ENCODE data around the gene KRTAP4-6. TPM values are rescaled to one million over a fixed set of nuclear protein-coding genes. Genes with fewer than 3 reads are reported as not detected.
"Not testable (repeated sequence)": the region's sequence is repeated elsewhere in the genome, so short reads cannot be mapped to it uniquely, and the experiment has no call there.

Gene KRTAP4-6
- polyA plus RNA-seq, 4 donors, result not detected

DNA sequence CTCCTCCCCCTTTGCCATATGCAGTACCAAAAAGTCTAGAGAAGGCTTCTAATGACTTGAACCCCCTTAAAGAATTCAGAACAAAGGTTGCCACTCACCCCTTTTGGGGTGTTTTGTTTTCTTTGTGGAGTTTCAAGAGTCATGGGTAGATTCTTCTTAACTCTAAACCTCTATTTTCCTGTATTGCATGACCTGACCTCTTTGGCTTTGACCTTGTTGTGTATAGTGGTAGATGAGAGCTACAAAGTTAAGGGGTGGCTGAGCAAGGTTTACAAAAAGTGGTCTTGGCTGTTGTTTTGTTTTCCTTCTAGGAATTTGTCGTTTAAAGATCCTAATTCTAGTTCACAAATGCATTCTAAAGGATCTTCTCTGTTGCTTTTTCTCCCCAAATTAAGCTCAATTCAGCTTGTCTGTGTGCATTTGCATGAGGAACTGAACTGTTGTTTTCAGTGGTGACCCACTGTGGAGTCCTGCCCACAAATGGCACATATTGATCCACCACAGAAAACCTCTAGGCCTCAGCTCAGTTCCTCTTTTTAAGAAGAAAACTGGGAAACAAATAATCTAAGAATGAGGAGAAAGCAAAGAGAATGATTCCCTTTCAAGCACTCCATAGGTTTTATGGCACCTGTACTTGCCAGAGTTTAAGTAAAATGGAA is 31.5 kb downstream of the KRTAP4-6 start:
- not testable (repeated sequence) for H3K4me1 ChIP-seq (ENCODE audit: control insufficient read depth in 3 of 3, insufficient read depth in 2 of 3, low read depth in 1 of 3, low read length in 2 of 3); H3K27me3 ChIP-seq (ENCODE audit: control insufficient read depth in 3 of 3, insufficient read depth in 3 of 3, low read length in 3 of 3); H3K27ac ChIP-seq (ENCODE audit: low read depth in 1 of 3, low read length in 2 of 3); H3K9me3 ChIP-seq (ENCODE audit: control insufficient read depth in 2 of 2, insufficient read depth in 1 of 2, low read depth in 1 of 2, low read length in 1 of 2); DNase-seq; H3K36me3 ChIP-seq (ENCODE audit: control insufficient read depth in 3 of 3, insufficient read depth in 2 of 3, low read depth in 1 of 3, low read length in 3 of 3); H3K4me3 ChIP-seq (ENCODE audit: low read depth in 1 of 3, low read length in 3 of 3); FAIRE-seq
- 0 to 29% (median 27%) methylated on average over 1 of the region's 1 CpG for WGBS, 3 donors

DNA sequence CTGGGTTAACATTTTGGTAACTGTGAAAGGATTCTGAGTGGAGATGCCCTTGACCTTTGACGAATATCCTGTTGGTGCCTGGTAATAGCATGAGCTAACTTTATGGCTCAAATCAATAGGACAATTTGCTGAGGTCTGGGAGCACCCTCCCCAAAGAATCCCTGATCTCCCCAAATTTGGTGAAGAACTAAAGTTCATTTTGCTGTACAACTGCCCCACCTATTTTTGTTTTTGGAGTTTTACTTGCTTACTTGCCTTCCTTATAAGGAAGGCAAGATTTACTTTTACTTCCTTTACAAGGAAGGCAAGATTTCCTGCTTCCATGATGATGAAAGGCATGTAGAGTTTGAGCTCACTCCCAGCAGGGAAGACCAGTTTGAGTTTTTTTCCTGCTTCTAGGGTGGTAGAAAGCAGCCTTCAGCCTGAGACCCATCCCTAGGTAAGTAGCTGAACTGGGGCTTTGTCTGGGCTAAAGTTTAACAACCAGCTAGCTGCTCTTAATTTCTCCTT is 32.3 kb downstream of the KRTAP4-6 start:
- Histone ChIP-seq H3K9me3 (ENCODE audit: control insufficient read depth in 2 of 2, insufficient read depth in 1 of 2, low read depth in 1 of 2, low read length in 1 of 2) (no peaks in the 10 kb centered on the region), H3K36me3 (ENCODE audit: control insufficient read depth in 3 of 3, insufficient read depth in 2 of 3, low read depth in 1 of 3, low read length in 3 of 3) (no peaks in the 10 kb centered on the region), H3K27me3 (ENCODE audit: control insufficient read depth in 3 of 3, insufficient read depth in 3 of 3, low read length in 3 of 3) (peaks cover 0 to 1% (median 0%) of the 10 kb centered on the region in 3 donors), H3K4me1 (ENCODE audit: control insufficient read depth in 3 of 3, insufficient read depth in 2 of 3, low read depth in 1 of 3, low read length in 2 of 3) (no peaks in the 10 kb centered on the region), H3K27ac (ENCODE audit: low read depth in 1 of 3, low read length in 2 of 3) (no peak overlapping the region), H3K4me3 (ENCODE audit: low read depth in 1 of 3, low read length in 3 of 3) (no peak overlapping the region)
- 29 to 69% (median 59%) methylated on average over 1 of the region's 1 CpG for WGBS, 3 donors
- no peak for FAIRE-seq
- DNase-seq, result no peak

DNA sequence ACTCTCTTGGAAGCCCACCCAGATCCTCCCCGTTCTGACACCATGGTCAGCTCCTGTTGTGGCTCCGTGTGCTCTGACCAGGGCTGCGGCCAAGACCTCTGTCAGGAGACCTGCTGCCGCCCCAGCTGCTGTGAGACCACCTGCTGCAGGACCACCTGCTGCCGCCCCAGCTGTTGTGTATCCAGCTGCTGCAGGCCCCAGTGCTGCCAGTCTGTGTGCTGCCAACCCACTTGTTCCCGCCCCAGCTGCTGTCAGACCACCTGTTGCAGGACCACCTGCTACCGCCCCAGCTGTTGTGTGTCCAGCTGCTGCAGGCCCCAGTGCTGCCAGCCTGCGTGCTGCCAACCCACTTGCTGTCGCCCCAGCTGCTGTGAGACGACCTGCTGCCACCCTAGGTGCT is 35.0 kb downstream of the KRTAP4-6 start, which contains the start of gene KRTAP4-9:
KRTAP4-9 (plus strand) TSS at position 43 of the 400 bp plus-strand sequence; CDS start at position 43, 0 bp downstream.
- not testable (repeated sequence) for H3K4me1 ChIP-seq (ENCODE audit: control insufficient read depth in 3 of 3, insufficient read depth in 2 of 3, low read depth in 1 of 3, low read length in 2 of 3); H3K36me3 ChIP-seq (ENCODE audit: control insufficient read depth in 3 of 3, insufficient read depth in 2 of 3, low read depth in 1 of 3, low read length in 3 of 3); DNase-seq; H3K4me3 ChIP-seq (ENCODE audit: low read depth in 1 of 3, low read length in 3 of 3); H3K27me3 ChIP-seq (ENCODE audit: control insufficient read depth in 3 of 3, insufficient read depth in 3 of 3, low read length in 3 of 3); H3K27ac ChIP-seq (ENCODE audit: low read depth in 1 of 3, low read length in 2 of 3); H3K9me3 ChIP-seq (ENCODE audit: control insufficient read depth in 2 of 2, insufficient read depth in 1 of 2, low read depth in 1 of 2, low read length in 1 of 2); FAIRE-seq
- 68 to 75% (median 73%) methylated on average over 4 to 10 of the region's 10 CpGs for WGBS, 3 donors

DNA sequence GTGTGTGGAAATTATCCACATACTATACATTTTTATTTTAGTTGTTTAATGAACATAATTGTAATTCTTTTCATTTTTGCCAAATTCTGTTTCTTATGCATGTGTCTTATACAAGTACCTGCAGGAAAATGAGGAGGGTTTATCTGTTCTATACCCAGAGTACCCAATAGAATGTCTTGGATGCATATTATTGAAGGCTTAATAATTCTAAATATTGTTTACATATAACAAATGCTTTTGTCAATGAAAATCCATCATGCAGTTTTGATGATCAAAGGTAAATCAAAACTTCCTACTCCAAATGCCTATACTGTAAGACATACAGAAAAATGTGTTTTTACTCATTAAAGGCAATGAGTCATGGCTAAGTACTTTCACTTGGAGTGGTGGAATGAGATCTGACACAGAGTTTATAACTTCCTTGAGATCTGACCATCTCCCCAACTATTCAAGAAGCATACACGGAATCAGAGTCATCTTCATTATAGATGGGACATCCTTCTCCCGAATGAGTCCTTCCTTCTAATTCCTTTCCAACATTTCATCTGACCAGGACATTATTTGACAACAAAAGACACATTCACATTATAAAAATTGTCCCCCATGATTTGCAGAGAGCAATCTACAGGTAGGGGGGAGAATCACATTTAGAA is 35.8 kb downstream of the KRTAP4-6 start:
- WGBS, 3 donors, result 58 to 73% (median 68%) methylated on average over 2 of the region's 2 CpGs
- H3K9me3 ChIP-seq (ENCODE audit: control insufficient read depth in 2 of 2, insufficient read depth in 1 of 2, low read depth in 1 of 2, low read length in 1 of 2); FAIRE-seq: not testable (repeated sequence)

DNA sequence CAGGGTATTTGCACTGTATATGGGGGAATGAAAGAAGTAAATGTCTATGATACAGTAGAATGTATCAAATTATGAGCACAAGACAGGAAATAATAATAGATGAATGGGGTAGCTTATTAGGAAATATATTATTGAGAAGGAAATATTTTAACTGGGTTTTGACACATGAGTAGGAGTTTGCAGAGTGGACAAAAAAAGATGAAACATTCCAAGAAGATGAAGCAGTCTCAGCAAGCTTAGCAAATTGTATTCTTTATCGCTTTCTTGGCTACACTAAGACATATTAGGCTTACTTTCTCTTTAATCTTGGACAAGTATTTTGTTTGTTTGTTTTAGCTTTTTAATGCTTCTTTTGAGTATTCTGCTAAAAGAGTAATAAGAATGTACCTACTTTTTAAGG is 36.4 kb downstream of the KRTAP4-6 start:
- no peak overlapping the region for H3K4me3 ChIP-seq (ENCODE audit: low read depth in 1 of 3, low read length in 3 of 3)
- 92 to 100% (median 100%) methylated on average over 1 of the region's 1 CpG for WGBS, 3 donors
- no peaks in the 10 kb centered on the region for H3K4me1 ChIP-seq (ENCODE audit: control insufficient read depth in 3 of 3, insufficient read depth in 2 of 3, low read depth in 1 of 3, low read length in 2 of 3)
- H3K27me3 ChIP-seq (ENCODE audit: control insufficient read depth in 3 of 3, insufficient read depth in 3 of 3, low read length in 3 of 3), result peaks cover 0 to 2% (median 1%) of the 10 kb centered on the region in 3 donors
- FAIRE-seq (no peak), DNase-seq (no peak)
- no peak overlapping the region for H3K27ac ChIP-seq (ENCODE audit: low read depth in 1 of 3, low read length in 2 of 3)
- no peaks in the 10 kb centered on the region for H3K36me3 ChIP-seq (ENCODE audit: control insufficient read depth in 3 of 3, insufficient read depth in 2 of 3, low read depth in 1 of 3, low read length in 3 of 3)
- no peaks in the 10 kb centered on the region for H3K9me3 ChIP-seq (ENCODE audit: control insufficient read depth in 2 of 2, insufficient read depth in 1 of 2, low read depth in 1 of 2, low read length in 1 of 2)

More for the DNA sequence above, 35.8 kb downstream of the KRTAP4-6 start:
- H3K27ac ChIP-seq (ENCODE audit: low read depth in 1 of 3, low read length in 2 of 3); H3K27me3 ChIP-seq (ENCODE audit: control insufficient read depth in 3 of 3, insufficient read depth in 3 of 3, low read length in 3 of 3); H3K4me1 ChIP-seq (ENCODE audit: control insufficient read depth in 3 of 3, insufficient read depth in 2 of 3, low read depth in 1 of 3, low read length in 2 of 3); H3K36me3 ChIP-seq (ENCODE audit: control insufficient read depth in 3 of 3, insufficient read depth in 2 of 3, low read depth in 1 of 3, low read length in 3 of 3); H3K4me3 ChIP-seq (ENCODE audit: low read depth in 1 of 3, low read length in 3 of 3); DNase-seq: not testable (repeated sequence)

DNA sequence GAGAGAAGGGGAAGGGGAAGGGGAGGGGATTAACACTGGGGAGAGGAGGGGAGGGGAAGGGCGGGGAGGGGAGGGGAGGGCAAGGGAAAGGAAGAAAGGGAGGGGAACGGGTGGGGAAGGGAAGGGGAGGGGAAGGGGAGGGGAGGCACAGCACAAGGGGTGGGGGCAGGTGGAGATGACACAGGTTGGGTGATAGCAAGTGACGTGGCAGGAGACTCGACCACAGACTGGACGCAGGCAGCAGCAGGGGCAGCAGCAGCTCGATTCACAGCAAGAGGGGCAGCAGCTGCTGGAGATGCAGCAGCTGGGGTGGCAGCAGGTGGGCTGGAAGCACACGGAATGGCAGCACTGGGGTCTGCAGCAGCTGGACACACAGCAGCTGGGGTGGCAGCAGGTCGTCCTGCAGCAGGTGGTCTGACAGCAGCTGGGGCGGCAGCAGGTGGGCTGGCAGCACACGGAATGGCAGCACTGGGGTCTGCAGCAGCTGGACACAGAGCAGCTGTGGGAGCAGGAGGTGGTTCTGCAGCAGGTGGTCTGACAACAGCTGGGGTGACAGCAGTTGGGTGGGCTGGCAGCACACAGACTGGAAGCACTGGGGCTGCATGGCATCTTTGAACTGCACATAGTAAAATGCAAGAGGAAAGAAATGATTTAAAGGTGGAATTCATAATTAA is 38.6 kb downstream of the KRTAP4-6 start, which contains the start of gene KRTAP4-16:
KRTAP4-16 (minus strand) TSS at position 624 of the 674 bp plus-strand sequence; CDS start at position 624, 0 bp downstream.
- Histone ChIP-seq H3K4me3 (ENCODE audit: low read depth in 1 of 3, low read length in 3 of 3) (no peak within 1 kb of the TSS), H3K27me3 (ENCODE audit: control insufficient read depth in 3 of 3, insufficient read depth in 3 of 3, low read length in 3 of 3) (peaks cover 0 to 2% (median 0%) of the 10 kb centered on the region in 3 donors), H3K36me3 (ENCODE audit: control insufficient read depth in 3 of 3, insufficient read depth in 2 of 3, low read depth in 1 of 3, low read length in 3 of 3) (no peaks in the 10 kb centered on the region), H3K27ac (ENCODE audit: low read depth in 1 of 3, low read length in 2 of 3) (no peak within 1 kb of the TSS), H3K4me1 (ENCODE audit: control insufficient read depth in 3 of 3, insufficient read depth in 2 of 3, low read depth in 1 of 3, low read length in 2 of 3) (no peaks in the 10 kb centered on the region), H3K9me3 (ENCODE audit: control insufficient read depth in 2 of 2, insufficient read depth in 1 of 2, low read depth in 1 of 2, low read length in 1 of 2) (no peaks in the 10 kb centered on the region)
- DNase-seq, result no peak
- WGBS, 3 donors, result 48 to 58% (median 51%) methylated on average over 8 to 10 of the region's 10 CpGs
- FAIRE-seq, result no peak

DNA sequence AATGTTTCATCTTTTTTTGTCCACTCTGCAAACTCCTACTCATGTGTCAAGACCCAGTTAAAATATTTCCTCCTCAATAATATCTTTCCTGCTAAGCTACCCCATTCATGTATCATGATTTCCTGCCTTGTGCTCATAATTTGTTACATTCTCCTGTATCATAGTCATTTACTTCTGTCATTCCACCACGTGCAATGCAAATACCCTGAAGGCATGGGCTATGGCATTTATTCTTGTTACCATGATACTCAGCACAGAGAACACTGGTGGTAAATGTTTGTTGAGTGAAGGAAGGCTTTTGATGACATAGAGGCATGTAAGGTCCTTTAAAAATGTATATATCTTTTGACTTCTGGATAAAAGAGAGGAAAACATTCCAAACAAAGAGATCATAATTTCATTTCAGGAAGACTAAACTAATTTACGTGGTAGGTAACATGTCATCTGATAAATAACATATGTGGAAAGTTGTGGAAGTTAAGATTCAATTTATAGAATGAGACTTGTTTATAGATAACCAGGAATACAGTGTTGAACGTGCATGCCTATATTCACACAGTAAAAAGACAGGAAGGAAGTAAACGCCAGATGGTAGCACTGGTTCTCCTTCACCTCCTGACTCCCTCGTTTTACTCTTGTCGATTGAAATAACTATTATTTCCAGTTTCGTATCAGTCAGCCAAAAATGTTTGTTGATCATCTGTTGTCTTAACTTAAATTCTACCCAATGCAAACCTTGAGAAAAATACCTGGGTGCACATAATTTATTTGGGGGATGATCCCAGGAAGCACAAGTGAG is 40.5 kb downstream of the KRTAP4-6 start:
- H3K9me3 ChIP-seq (ENCODE audit: control insufficient read depth in 2 of 2, insufficient read depth in 1 of 2, low read depth in 1 of 2, low read length in 1 of 2); H3K27me3 ChIP-seq (ENCODE audit: control insufficient read depth in 3 of 3, insufficient read depth in 3 of 3, low read length in 3 of 3); DNase-seq; H3K36me3 ChIP-seq (ENCODE audit: control insufficient read depth in 3 of 3, insufficient read depth in 2 of 3, low read depth in 1 of 3, low read length in 3 of 3); H3K27ac ChIP-seq (ENCODE audit: low read depth in 1 of 3, low read length in 2 of 3); H3K4me3 ChIP-seq (ENCODE audit: low read depth in 1 of 3, low read length in 3 of 3); H3K4me1 ChIP-seq (ENCODE audit: control insufficient read depth in 3 of 3, insufficient read depth in 2 of 3, low read depth in 1 of 3, low read length in 2 of 3); FAIRE-seq: not testable (repeated sequence)
- WGBS, 3 donors, result 53 to 79% (median 57%) methylated on average over 7 of the region's 7 CpGs

DNA sequence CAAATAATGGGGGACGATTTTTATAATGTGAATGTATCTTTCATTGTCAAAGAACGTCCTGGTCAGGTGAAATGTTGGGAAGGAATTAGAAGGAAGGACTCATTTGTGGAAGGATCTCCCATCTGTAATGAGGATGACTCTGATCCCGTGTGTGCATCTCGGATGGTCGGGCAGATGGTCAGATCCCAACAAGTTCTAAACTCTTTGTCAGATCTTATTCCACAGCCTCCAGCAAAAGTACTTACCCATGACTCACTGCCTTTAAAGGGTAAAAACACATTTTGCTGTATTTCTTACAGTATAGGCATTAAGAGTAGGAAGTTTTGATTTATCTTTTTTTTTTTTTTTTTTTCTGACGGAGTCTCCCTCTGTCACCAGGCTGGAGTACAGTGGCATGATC is 41.9 kb downstream of the KRTAP4-6 start:
- Histone ChIP-seq H3K4me3 (ENCODE audit: low read depth in 1 of 3, low read length in 3 of 3) (no peak overlapping the region), H3K36me3 (ENCODE audit: control insufficient read depth in 3 of 3, insufficient read depth in 2 of 3, low read depth in 1 of 3, low read length in 3 of 3) (no peaks in the 10 kb centered on the region), H3K27ac (ENCODE audit: low read depth in 1 of 3, low read length in 2 of 3) (no peak overlapping the region), H3K27me3 (ENCODE audit: control insufficient read depth in 3 of 3, insufficient read depth in 3 of 3, low read length in 3 of 3) (peaks cover 0 to 6% (median 2%) of the 10 kb centered on the region in 3 donors), H3K4me1 (ENCODE audit: control insufficient read depth in 3 of 3, insufficient read depth in 2 of 3, low read depth in 1 of 3, low read length in 2 of 3) (no peaks in the 10 kb centered on the region), H3K9me3 (ENCODE audit: control insufficient read depth in 2 of 2, insufficient read depth in 1 of 2, low read depth in 1 of 2, low read length in 1 of 2) (no peaks in the 10 kb centered on the region)
- FAIRE-seq (no peak), DNase-seq (no peak)
- 72 to 84% (median 77%) methylated on average over 6 of the region's 6 CpGs for WGBS, 3 donors

All from small intestine (tissue), 7 donors.